GM23248 (cell line): ENCODE data around the gene EFHB.
"Not testable (repeated sequence)": the region's sequence is repeated elsewhere in the genome, so short reads cannot be mapped to it uniquely, and the experiment has no call there.

Experiments used
- EZH2 ChIP-seq: fragments of 200-600 bp; sonication (generic); IDR thresholded peaks from 2 replicates; pipeline ENCODE4 v1.6.1; 2018; ENCODE audit warnings: antibody characterized with exemption, mild to moderate bottlenecking; ENCODE audit not compliant: insufficient read depth, poor library complexity, severe bottlenecking
- EZH2phosphoT487 ChIP-seq: fragments of 200-600 bp; sonication (generic); IDR thresholded peaks from 2 replicates; pipeline ENCODE4 v1.6.1; 2018; ENCODE audit warnings: antibody characterized with exemption, moderate library complexity, mild to moderate bottlenecking, low read depth; ENCODE audit not compliant: insufficient read depth

GRCh38 chr3:19887122-19887521 lies 46.9 kb downstream of the EFHB start:
- not testable (repeated sequence) for TF ChIP-seq EZH2, EZH2phosphoT487
